Measurements from ENCODE around the gene THOC6.

THOC6 gene

DNA sequence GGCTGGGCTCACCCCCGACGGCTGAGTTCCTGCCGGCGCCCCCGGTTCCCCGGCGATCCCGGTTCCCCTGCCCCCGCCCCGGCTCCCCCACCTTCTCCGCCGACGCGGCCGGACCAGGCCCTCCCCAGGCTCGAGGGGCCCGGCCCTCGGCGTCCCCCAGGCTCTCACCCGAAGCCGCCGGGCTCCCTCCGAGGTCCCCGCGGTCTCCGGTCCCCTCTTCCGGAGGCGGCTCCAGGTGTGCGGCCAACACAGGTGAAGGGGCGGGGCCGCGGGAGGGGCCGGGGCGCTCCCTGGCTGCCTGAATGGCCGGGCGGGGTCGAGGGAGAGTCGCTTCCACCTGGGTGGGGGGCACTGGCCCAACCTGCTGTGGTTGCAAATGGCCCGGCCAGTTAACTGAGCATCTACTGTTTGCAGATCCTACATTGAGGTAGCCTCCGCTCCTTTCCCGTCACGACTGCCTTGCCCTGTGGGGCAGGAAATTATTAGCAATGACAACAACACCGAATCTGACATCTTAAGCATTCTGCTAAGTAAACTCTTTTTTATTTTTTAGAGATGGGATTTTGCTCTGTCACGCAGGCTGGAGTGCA lies 13.0 kb downstream of the THOC6 start, which contains the start of gene BICDL2:
TSS of gene BICDL2 (minus strand) at position 219 of the 590 bp plus-strand sequence. CDS start 1,448 bp downstream, outside the sequence.
- Histone ChIP-seq H3K27me3 (replicated peaks; ENCODE audit: control insufficient read depth, insufficient read depth, low read length) (peaks cover 64% of the 10 kb centered on the region), H3K4me1 (ENCODE audit: control insufficient read depth, insufficient read depth, low read length) (no peaks in the 10 kb centered on the region), H3K9ac (ENCODE audit: low read length) (no peak within 1 kb of the TSS), H3K36me3 (ENCODE audit: control insufficient read depth, insufficient read depth, low read length, severe bottlenecking) (no peaks in the 10 kb centered on the region), H3K4me3 (ENCODE audit: low read length) (no peak within 1 kb of the TSS), H3K9me3 (ENCODE audit: control insufficient read depth, low read length) (no peaks in the 10 kb centered on the region)
- DNase-seq (ENCODE audit: low read depth): no peak

GRCh38 chr16:3038256-3038655 lies 14.4 kb downstream of the THOC6 start:
- H3K27me3 ChIP-seq (replicated peaks; ENCODE audit: control insufficient read depth, insufficient read depth, low read length): peaks cover 52% of the 10 kb centered on the region
- no peak for DNase-seq (ENCODE audit: low read depth)

DNA sequence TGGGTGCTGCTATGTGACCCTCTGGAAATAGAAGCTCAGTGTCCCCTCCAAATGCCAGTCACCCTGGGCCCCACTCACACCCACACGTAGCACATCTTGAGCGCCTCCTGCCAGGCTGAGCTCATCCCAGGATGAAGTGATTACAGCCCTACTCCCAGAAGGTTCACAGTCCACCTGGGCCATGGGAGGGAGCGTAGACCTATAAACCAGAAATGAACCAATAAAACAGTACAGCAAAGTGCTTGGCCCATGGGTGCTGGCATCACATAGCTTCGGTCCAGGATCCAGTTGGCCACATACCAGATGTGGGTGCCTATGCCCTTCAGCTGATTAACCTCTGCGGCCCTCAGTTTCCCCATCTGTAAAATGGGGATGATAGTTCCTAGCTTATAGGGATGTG lies 15.1 kb downstream of the THOC6 start:
- DNase-seq (ENCODE audit: low read depth): no peak
- Histone ChIP-seq H3K4me1 (ENCODE audit: control insufficient read depth, insufficient read depth, low read length) (no peaks in the 10 kb centered on the region), H3K27me3 (replicated peaks; ENCODE audit: control insufficient read depth, insufficient read depth, low read length) (peaks cover 50% of the 10 kb centered on the region), H3K9me3 (ENCODE audit: control insufficient read depth, low read length) (no peaks in the 10 kb centered on the region), H3K36me3 (ENCODE audit: control insufficient read depth, insufficient read depth, low read length, severe bottlenecking) (no peaks in the 10 kb centered on the region), H3K4me3 (ENCODE audit: low read length) (no peak overlapping the region), H3K9ac (ENCODE audit: low read length) (no peak overlapping the region)

More at GRCh38 chr16:3038256-3038655, 14.4 kb downstream of the THOC6 start:
- H3K9ac ChIP-seq (ENCODE audit: low read length): no peak overlapping the region
- no peaks in the 10 kb centered on the region for H3K36me3 ChIP-seq (ENCODE audit: control insufficient read depth, insufficient read depth, low read length, severe bottlenecking)
- H3K9me3 ChIP-seq (ENCODE audit: control insufficient read depth, low read length): no peaks in the 10 kb centered on the region
- no peak overlapping the region for H3K4me3 ChIP-seq (ENCODE audit: low read length)
- no peaks in the 10 kb centered on the region for H3K4me1 ChIP-seq (ENCODE audit: control insufficient read depth, insufficient read depth, low read length)

DNA sequence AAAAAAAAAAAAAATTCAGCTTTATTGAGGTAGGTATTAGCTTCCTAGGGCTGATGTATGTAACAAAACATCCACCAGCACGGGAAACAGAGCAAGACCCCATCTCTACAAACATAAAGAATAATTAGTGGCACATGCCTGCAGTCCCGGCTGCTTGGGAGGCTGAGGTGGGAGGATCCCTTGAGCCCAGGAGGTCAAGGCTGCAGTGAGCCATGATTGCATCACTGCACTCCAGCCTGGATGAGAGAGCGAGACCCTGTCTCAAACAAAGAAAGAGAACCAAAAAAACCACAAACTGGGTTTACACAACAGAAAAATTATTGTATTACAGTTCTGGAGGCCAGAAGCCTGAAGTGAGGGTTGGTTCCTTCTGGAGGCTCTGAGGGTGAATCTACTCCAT lies 18.5 kb downstream of the THOC6 start:
- no peak for DNase-seq (ENCODE audit: low read depth)
- H3K9ac ChIP-seq (ENCODE audit: low read length): no peak overlapping the region
- H3K36me3 ChIP-seq (ENCODE audit: control insufficient read depth, insufficient read depth, low read length, severe bottlenecking): no peaks in the 10 kb centered on the region
- peaks cover 2% of the 10 kb centered on the region for H3K4me1 ChIP-seq (ENCODE audit: control insufficient read depth, insufficient read depth, low read length)
- H3K4me3 ChIP-seq (ENCODE audit: low read length): no peak overlapping the region
- peaks cover 44% of the 10 kb centered on the region for H3K27me3 ChIP-seq (replicated peaks; ENCODE audit: control insufficient read depth, insufficient read depth, low read length)
- H3K9me3 ChIP-seq (ENCODE audit: control insufficient read depth, low read length): no peaks in the 10 kb centered on the region

- peaks cover 2% of the 10 kb centered on the region for H3K4me1 ChIP-seq (ENCODE audit: control insufficient read depth, insufficient read depth, low read length)
- no peak overlapping the region for H3K9ac ChIP-seq (ENCODE audit: low read length)
- H3K36me3 ChIP-seq (ENCODE audit: control insufficient read depth, insufficient read depth, low read length, severe bottlenecking): no peaks in the 10 kb centered on the region
- no peak for DNase-seq (ENCODE audit: low read depth)
- H3K9me3 ChIP-seq (ENCODE audit: control insufficient read depth, low read length): no peaks in the 10 kb centered on the region
- H3K27me3 ChIP-seq (replicated peaks; ENCODE audit: control insufficient read depth, insufficient read depth, low read length): peaks cover 44% of the 10 kb centered on the region
- no peak overlapping the region for H3K4me3 ChIP-seq (ENCODE audit: low read length)
Observed at GRCh38 chr16:3044708-3045107, 20.9 kb downstream of the THOC6 start.

GRCh38 chr16:3045758-3046640 lies 22.2 kb downstream of the THOC6 start, which contains the start of gene MMP25:
TSS of gene MMP25 (plus strand) at chr16:3046561. CDS start at chr16:3046918, 357 bp downstream.
- H3K9ac ChIP-seq (ENCODE audit: low read length): no peak within 1 kb of the TSS
- H3K27me3 ChIP-seq (replicated peaks; ENCODE audit: control insufficient read depth, insufficient read depth, low read length): peaks cover 52% of the 10 kb centered on the region
- H3K4me1 ChIP-seq (ENCODE audit: control insufficient read depth, insufficient read depth, low read length): peaks cover 2% of the 10 kb centered on the region
- peak within 1 kb of the TSS; percentile 56 for H3K4me3 ChIP-seq (ENCODE audit: low read length)
- no peaks in the 10 kb centered on the region for H3K9me3 ChIP-seq (ENCODE audit: control insufficient read depth, low read length)
- H3K36me3 ChIP-seq (ENCODE audit: control insufficient read depth, insufficient read depth, low read length, severe bottlenecking): no peaks in the 10 kb centered on the region
- peak; percentile 30 for DNase-seq (ENCODE audit: low read depth)

DNA sequence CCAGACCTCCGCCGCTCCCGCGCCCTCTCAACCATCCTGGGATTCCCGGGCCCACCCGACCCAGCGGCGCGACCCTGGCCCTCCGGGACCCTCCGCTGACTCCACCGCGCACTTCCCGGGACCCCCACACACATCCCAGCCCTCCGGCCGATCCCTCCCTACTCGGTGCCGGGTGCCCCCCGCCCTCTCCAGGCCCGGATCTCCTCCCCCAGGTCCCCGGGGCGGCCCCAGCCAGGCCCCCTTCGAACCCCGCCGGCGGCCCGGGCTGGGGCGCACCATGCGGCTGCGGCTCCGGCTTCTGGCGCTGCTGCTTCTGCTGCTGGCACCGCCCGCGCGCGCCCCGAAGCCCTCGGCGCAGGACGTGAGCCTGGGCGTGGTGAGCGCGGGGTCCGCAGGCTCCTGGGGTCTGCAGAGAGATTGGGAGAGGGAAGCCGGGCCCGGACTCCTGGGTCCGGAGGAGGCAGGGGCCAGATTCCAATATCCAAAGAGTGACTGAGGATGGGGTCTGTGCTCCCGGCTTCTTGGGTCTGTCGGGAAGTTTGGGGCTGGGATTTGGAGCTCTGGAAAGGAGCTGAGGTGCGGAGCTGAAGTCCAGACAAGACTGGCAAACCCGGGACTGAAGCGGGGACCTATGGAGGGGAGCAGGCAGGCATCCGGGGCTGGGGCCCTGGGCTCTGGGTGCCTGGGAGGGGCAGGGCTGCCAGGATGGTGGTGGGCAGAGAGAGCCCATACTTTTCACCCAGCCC lies 23.0 kb downstream of the THOC6 start:
- no peak for DNase-seq (ENCODE audit: low read depth)
- peaks cover 59% of the 10 kb centered on the region for H3K27me3 ChIP-seq (replicated peaks; ENCODE audit: control insufficient read depth, insufficient read depth, low read length)
- no peaks in the 10 kb centered on the region for H3K9me3 ChIP-seq (ENCODE audit: control insufficient read depth, low read length)

GRCh38 chr16:3047387-3047720 lies 23.5 kb downstream of the THOC6 start:
- no peak for DNase-seq (ENCODE audit: low read depth)
- Histone ChIP-seq H3K27me3 (replicated peaks; ENCODE audit: control insufficient read depth, insufficient read depth, low read length) (peaks cover 63% of the 10 kb centered on the region), H3K9me3 (ENCODE audit: control insufficient read depth, low read length) (no peaks in the 10 kb centered on the region), H3K36me3 (ENCODE audit: control insufficient read depth, insufficient read depth, low read length, severe bottlenecking) (no peaks in the 10 kb centered on the region), H3K9ac (ENCODE audit: low read length) (no peak overlapping the region), H3K4me3 (ENCODE audit: low read length) (no peak overlapping the region), H3K4me1 (ENCODE audit: control insufficient read depth, insufficient read depth, low read length) (peaks cover 2% of the 10 kb centered on the region)

More for the DNA sequence above, 23.0 kb downstream of the THOC6 start:
- Histone ChIP-seq H3K4me1 (ENCODE audit: control insufficient read depth, insufficient read depth, low read length) (peaks cover 2% of the 10 kb centered on the region), H3K4me3 (ENCODE audit: low read length) (no peak overlapping the region), H3K36me3 (ENCODE audit: control insufficient read depth, insufficient read depth, low read length, severe bottlenecking) (no peaks in the 10 kb centered on the region), H3K9ac (ENCODE audit: low read length) (no peak overlapping the region)

- peaks cover 51% of the 10 kb centered on the region for H3K27me3 ChIP-seq (replicated peaks; ENCODE audit: control insufficient read depth, insufficient read depth, low read length)
- peaks cover 2% of the 10 kb centered on the region for H3K4me1 ChIP-seq (ENCODE audit: control insufficient read depth, insufficient read depth, low read length)
- H3K9ac ChIP-seq (ENCODE audit: low read length): no peak overlapping the region
- no peak overlapping the region for H3K4me3 ChIP-seq (ENCODE audit: low read length)
- DNase-seq (ENCODE audit: low read depth): no peak
- no peaks in the 10 kb centered on the region for H3K9me3 ChIP-seq (ENCODE audit: control insufficient read depth, low read length)
- H3K36me3 ChIP-seq (ENCODE audit: control insufficient read depth, insufficient read depth, low read length, severe bottlenecking): no peaks in the 10 kb centered on the region
Observed at GRCh38 chr16:3049921-3050481, 26.2 kb downstream of the THOC6 start.

GRCh38 chr16:3050487-3050886 lies 26.7 kb downstream of the THOC6 start:
- DNase-seq (ENCODE audit: low read depth): no peak
- Histone ChIP-seq H3K9ac (ENCODE audit: low read length) (no peak overlapping the region), H3K36me3 (ENCODE audit: control insufficient read depth, insufficient read depth, low read length, severe bottlenecking) (no peaks in the 10 kb centered on the region), H3K4me1 (ENCODE audit: control insufficient read depth, insufficient read depth, low read length) (peaks cover 2% of the 10 kb centered on the region), H3K4me3 (ENCODE audit: low read length) (no peak overlapping the region), H3K9me3 (ENCODE audit: control insufficient read depth, low read length) (no peaks in the 10 kb centered on the region), H3K27me3 (replicated peaks; ENCODE audit: control insufficient read depth, insufficient read depth, low read length) (peaks cover 51% of the 10 kb centered on the region)

GRCh38 chr16:3051009-3051408 lies 27.2 kb downstream of the THOC6 start:
- H3K4me3 ChIP-seq (ENCODE audit: low read length): no peak overlapping the region
- no peaks in the 10 kb centered on the region for H3K9me3 ChIP-seq (ENCODE audit: control insufficient read depth, low read length)
- DNase-seq (ENCODE audit: low read depth): no peak
- no peaks in the 10 kb centered on the region for H3K4me1 ChIP-seq (ENCODE audit: control insufficient read depth, insufficient read depth, low read length)
- no peak overlapping the region for H3K9ac ChIP-seq (ENCODE audit: low read length)
- no peaks in the 10 kb centered on the region for H3K36me3 ChIP-seq (ENCODE audit: control insufficient read depth, insufficient read depth, low read length, severe bottlenecking)
- H3K27me3 ChIP-seq (replicated peaks; ENCODE audit: control insufficient read depth, insufficient read depth, low read length): peaks cover 51% of the 10 kb centered on the region
